H9 (cell line): ENCODE results near the gene SCN8A. TPM values are rescaled to one million over a fixed set of nuclear protein-coding genes. Genes with fewer than 3 reads are reported as not detected.

Source experiments
- DNase-seq: peaks from one replicate; pipeline ENCODE4 v3.0.0-alpha.2; 2017
- H2AFZ ChIP-seq: one replicate; pipeline ENCODE4 v1.6.1; 2013; ENCODE audit warnings: mild to moderate bottlenecking, low read length, control low read depth, moderate library complexity
- H2AK5ac ChIP-seq: 2 replicates; pipeline ENCODE4 v1.6.1; 2013; ENCODE audit warnings: low read length, control low read depth, mixed read lengths; ENCODE audit not compliant: insufficient read length
- H2BK120ac ChIP-seq: one replicate; pipeline ENCODE4 v1.6.1; 2013; ENCODE audit warnings: low read depth, mild to moderate bottlenecking, low read length, control low read depth, inconsistent platforms; ENCODE audit not compliant: poor library complexity, severe bottlenecking
- H2BK12ac ChIP-seq: 2 replicates; pipeline ENCODE4 v1.6.1; 2013; ENCODE audit warnings: low read length, control low read depth, mixed read lengths, low read depth; ENCODE audit not compliant: insufficient read length
- H2BK15ac ChIP-seq: 2 replicates; pipeline ENCODE4 v1.6.1; 2013; ENCODE audit warnings: low read depth, low read length, control low read depth
- H2BK20ac ChIP-seq: one replicate; pipeline ENCODE4 v1.6.1; 2013; ENCODE audit warnings: low read depth, mild to moderate bottlenecking, low read length, control low read depth, inconsistent platforms; ENCODE audit not compliant: poor library complexity, severe bottlenecking
- H2BK5ac ChIP-seq: 2 replicates; pipeline ENCODE4 v1.6.1; 2013; ENCODE audit warnings: low read length, control low read depth, mixed read lengths; ENCODE audit not compliant: insufficient read length
- H3K14ac ChIP-seq: 2 replicates; pipeline ENCODE4 v1.6.1; 2013; ENCODE audit warnings: low read length, control low read depth; ENCODE audit not compliant: insufficient read depth
- H3K18ac ChIP-seq: 2 replicates; pipeline ENCODE4 v1.6.1; 2013; ENCODE audit warnings: low read depth, mild to moderate bottlenecking, mixed read lengths, low read length, control low read depth; ENCODE audit not compliant: insufficient read length
- H3K23ac ChIP-seq: 2 replicates; pipeline ENCODE4 v1.6.1; 2013; ENCODE audit warnings: low read length, control low read depth, mixed read lengths, low read depth; ENCODE audit not compliant: insufficient read length
- H3K23me2 ChIP-seq: 2 replicates; pipeline ENCODE4 v1.6.1; 2013; ENCODE audit warnings: low read depth, mild to moderate bottlenecking, mixed read lengths, low read length, control low read depth; ENCODE audit not compliant: insufficient read length, poor library complexity, severe bottlenecking
- H3K27ac ChIP-seq: 2 replicates; pipeline ENCODE4 v1.5.1; 2013; ENCODE audit warnings: low read length, control low read depth, mixed read lengths, low read depth; ENCODE audit not compliant: insufficient read length
- H3K27me3 ChIP-seq: 2 replicates; pipeline ENCODE4 v1.6.1; 2013; ENCODE audit warnings: low read length, control low read depth, inconsistent platforms; ENCODE audit not compliant: insufficient read depth
- H3K4ac ChIP-seq: 2 replicates; pipeline ENCODE4 v1.6.1; 2013; ENCODE audit warnings: low read depth, mild to moderate bottlenecking, control low read depth, inconsistent platforms, low read length, moderate library complexity
- H3K4me1 ChIP-seq: 2 replicates; pipeline ENCODE4 v1.6.1; 2013; ENCODE audit warnings: low read length, control low read depth, inconsistent platforms; ENCODE audit not compliant: insufficient read depth
- H3K4me2 ChIP-seq: 2 replicates; pipeline ENCODE4 v1.6.1; 2013; ENCODE audit warnings: low read length, control low read depth, mixed read lengths; ENCODE audit not compliant: insufficient read length, insufficient read depth
- H3K56ac ChIP-seq: 2 replicates; pipeline ENCODE4 v1.6.1; 2013; ENCODE audit warnings: low read depth, mild to moderate bottlenecking, mixed read lengths, low read length, control low read depth; ENCODE audit not compliant: insufficient read length
- H3K79me1 ChIP-seq: 2 replicates; pipeline ENCODE4 v1.6.1; 2013; ENCODE audit warnings: low read depth, mild to moderate bottlenecking, moderate library complexity, low read length, control low read depth, inconsistent platforms; ENCODE audit not compliant: insufficient read depth, poor library complexity, severe bottlenecking
- H3K79me2 ChIP-seq: 2 replicates; pipeline ENCODE4 v1.6.1; 2013; ENCODE audit warnings: low read length, control low read depth, inconsistent platforms; ENCODE audit not compliant: insufficient read depth
- H3K9ac ChIP-seq: 2 replicates; pipeline ENCODE4 v1.6.1; 2013; ENCODE audit warnings: low read length, control low read depth, mixed read lengths; ENCODE audit not compliant: insufficient read length; ENCODE audit errors: extremely low read depth
- H3K9me3 ChIP-seq: one replicate; pipeline ENCODE4 v1.6.1; 2013; ENCODE audit warnings: low read depth, low read length, inconsistent platforms; ENCODE audit not compliant: control insufficient read depth
- H3T11ph ChIP-seq: one replicate; pipeline ENCODE4 v1.6.1; 2013; ENCODE audit warnings: mild to moderate bottlenecking, low read length, control low read depth, inconsistent platforms
- H4K20me1 ChIP-seq: one replicate; pipeline ENCODE4 v1.6.1; 2013; ENCODE audit not compliant: control insufficient read depth, insufficient read length, insufficient read depth
- H4K5ac ChIP-seq: 2 replicates; pipeline ENCODE4 v1.6.1; 2013; ENCODE audit warnings: low read depth, mild to moderate bottlenecking, mixed read lengths, low read length, control low read depth; ENCODE audit not compliant: insufficient read length
- H4K8ac ChIP-seq: replicated peaks from 2 replicates; pipeline ENCODE4 v1.6.1; 2013; ENCODE audit warnings: low read length, control low read depth, mixed read lengths, low read depth; ENCODE audit not compliant: insufficient read length
- H4K91ac ChIP-seq: 2 replicates; pipeline ENCODE4 v1.6.1; 2013; ENCODE audit warnings: low read depth, mild to moderate bottlenecking, moderate library complexity, mixed read lengths, low read length, control low read depth; ENCODE audit not compliant: insufficient read length
- H3K27ac Mint-ChIP-seq, 3 experiments: 2 replicates in 2 of 3; 3 replicates in 1 of 3; pipeline ENCODE4 v1.8.0; 2020 to 2021; ENCODE audit warnings: mixed read lengths in 3 of 3, mild to moderate bottlenecking in 1 of 3, moderate library complexity in 1 of 3
- H3K27me3 Mint-ChIP-seq: 2 replicates; pipeline ENCODE4 v1.8.0; 2021; ENCODE audit warnings: low read depth, mild to moderate bottlenecking, moderate library complexity, mixed read lengths
- H3K36me3 Mint-ChIP-seq, 3 experiments: 2 replicates in 2 of 3; 3 replicates in 1 of 3; pipeline ENCODE4 v1.8.0; 2020 to 2021; ENCODE audit warnings: low read depth in 3 of 3, mixed read lengths in 3 of 3; ENCODE audit not compliant: insufficient read depth in 1 of 3
- H3K4me1 Mint-ChIP-seq, 2 experiments: 2 replicates each; pipeline ENCODE4 v1.8.0; 2020; ENCODE audit warnings: mixed read lengths in 2 of 2
- H3K4me3 Mint-ChIP-seq, 2 experiments: 2 replicates in 1 of 2; 3 replicates in 1 of 2; pipeline ENCODE4 v1.8.0; 2020 to 2021; ENCODE audit warnings: mild to moderate bottlenecking in 2 of 2, mixed read lengths in 2 of 2, moderate library complexity in 1 of 2
- H3K9me3 Mint-ChIP-seq, 2 experiments: 2 replicates in 1 of 2; 3 replicates in 1 of 2; pipeline ENCODE4 v1.8.0; 2020; ENCODE audit warnings: mild to moderate bottlenecking in 2 of 2, mixed read lengths in 2 of 2, moderate library complexity in 1 of 2
- CTCF ChIP-seq: fragments of 200-600 bp; sonication (generic); conservative IDR thresholded peaks from 3 replicates; pipeline ENCODE4 v1.8.0; 2021; ENCODE audit warnings: antibody characterized with exemption, mild to moderate bottlenecking
- WGBS: extraction: QIAGEN DNeasy Blood & Tissue Kit; methylation state at CpG from one replicate; pipeline ENCODE4 v1.1.7; 2013; ENCODE audit warnings: missing lambda C conversion rate, low lambda C conversion rate, mixed read lengths; ENCODE audit not compliant: insufficient read length; ENCODE audit errors: extremely low coverage; 5-methylcytosine and 5-hydroxymethylcytosine counted together
- total RNA-seq: library from RNA; stranded (reverse); gene quantifications from 2 replicates; pipeline ENCODE4 v1.2.1, GENCODE V29; 2021

SCN8A gene
- total RNA-seq, 1 experiment from 2014 or later: 15.2 TPM

- no peak overlapping the region for H3K4me2 ChIP-seq
- H2BK5ac ChIP-seq: no peak overlapping the region
- H2BK12ac ChIP-seq: no peak overlapping the region
- H3K27ac ChIP-seq: no peak overlapping the region
- no peaks in the 10 kb centered on the region for H3K79me1 ChIP-seq
- H3K9ac ChIP-seq: no peak overlapping the region
- H3K4ac ChIP-seq: no peak overlapping the region
- peaks cover 8 to 33% (median 28%) of the 10 kb centered on the region in 3 experiments; a peak in 6 of 7 replicates for H3K36me3 Mint-ChIP-seq
- H2BK120ac ChIP-seq: no peak overlapping the region
- H3K9me3 ChIP-seq: no peaks in the 10 kb centered on the region
- no CpG with 5 or more reads among the region's 2 CpGs for whole genome bisulfite sequencing
- H3K23me2 ChIP-seq: no peaks in the 10 kb centered on the region
- no peak overlapping the region for H2AFZ ChIP-seq
- no peaks in the 10 kb centered on the region for H3K9me3 Mint-ChIP-seq
- H4K5ac ChIP-seq: no peak overlapping the region
- no peak overlapping the region for H3K18ac ChIP-seq
- no peak overlapping the region for H3K4me3 Mint-ChIP-seq
- no peaks in the 10 kb centered on the region for H4K20me1 ChIP-seq
- H3K4me1 ChIP-seq: 0 out of 2 replicates have a peak, but pooled peaks cover 3% of the 10 kb centered on the region
- no peak overlapping the region for H2BK15ac ChIP-seq
- no peak overlapping the region for H4K91ac ChIP-seq
- no peak overlapping the region for H3K14ac ChIP-seq
- TF ChIP-seq CTCF: no peak
- no peak overlapping the region for H3K27ac Mint-ChIP-seq
- no peaks in the 10 kb centered on the region for H3K79me2 ChIP-seq
- no peak overlapping the region for H3K23ac ChIP-seq
- no peaks in the 10 kb centered on the region for H3K27me3 ChIP-seq
- DNase-seq: no peak
- no peak overlapping the region for H3K56ac ChIP-seq
- H2BK20ac ChIP-seq: no peak overlapping the region
- no peaks in the 10 kb centered on the region; the same call in 1 of the 2 replicates for H3K27me3 Mint-ChIP-seq
- H3T11ph ChIP-seq: no peak overlapping the region
- H4K8ac ChIP-seq: no peak overlapping the region
- H3K4me1 Mint-ChIP-seq: peaks cover 0 to 3% of the 10 kb centered on the region in 2 experiments; a peak in 1 of 4 replicates
- no peak overlapping the region for H2AK5ac ChIP-seq
These were observed 161.3 kb downstream of the SCN8A start for GRCh38 chr12:51752234-51752889.
